Measurements from ENCODE around the gene SLC41A2. TPM values are rescaled to one million over a fixed set of nuclear protein-coding genes. Genes with fewer than 3 reads are reported as not detected.

Gene SLC41A2
- total and polyA plus RNA-seq, 4 donors: 7.7 to 235 (median 25.2) TPM

DNA sequence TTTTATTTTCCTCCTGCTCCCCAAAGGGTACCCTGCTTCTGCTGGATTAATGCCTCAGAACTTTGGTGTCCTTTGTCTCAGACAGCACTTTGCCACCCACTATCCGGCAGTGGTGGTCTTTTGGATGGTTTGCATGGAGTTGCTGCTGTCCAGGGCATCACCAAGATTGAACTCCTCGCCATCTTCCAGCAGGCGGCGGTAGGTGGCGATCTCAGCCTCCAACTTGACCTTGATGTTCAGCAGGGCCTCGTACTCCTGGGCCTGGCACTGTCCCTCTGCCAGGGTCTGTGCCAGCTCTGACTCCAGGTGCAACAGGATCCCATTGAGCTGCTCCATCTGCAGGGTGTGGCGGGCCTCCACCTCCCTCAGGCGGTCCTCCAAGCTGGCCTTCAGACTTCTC is 18.6 kb upstream of the SLC41A2 start:
- Histone ChIP-seq H3K27ac (ENCODE audit: low read depth in 1 of 2, low read length in 2 of 2) (no peak overlapping the region), H3K4me1 (ENCODE audit: control insufficient read depth in 4 of 4, insufficient read depth in 4 of 4, low read length in 3 of 4) (no peaks in the 10 kb centered on the region), H3K9me3 (ENCODE audit: control insufficient read depth in 4 of 4, low read length in 3 of 4) (no peaks in the 10 kb centered on the region), H3K9ac (ENCODE audit: low read depth in 1 of 2, low read length in 2 of 2) (no peak overlapping the region), H3K36me3 (ENCODE audit: control insufficient read depth in 4 of 4, insufficient read depth in 3 of 4, low read depth in 1 of 4, low read length in 3 of 4) (no peaks in the 10 kb centered on the region), H3K4me3 (ENCODE audit: low read depth in 1 of 3, low read length in 3 of 3) (no peak overlapping the region), H3K27me3 (ENCODE audit: control insufficient read depth in 4 of 4, insufficient read depth in 4 of 4, low read length in 3 of 4) (no peaks in the 10 kb centered on the region)
- WGBS: 85% methylated on average over 8 of the region's 8 CpGs
- no peak for DNase-seq (ENCODE audit: low spot score)
- TF ChIP-seq HNF4G (IDR thresholded peaks at IDR 0.05) (no peak), NR2F2 (IDR thresholded peaks at IDR 0.05) (no peak), HNF4A (conservative IDR thresholded peaks at IDR 0.05) (no peak), RAD21 (IDR thresholded peaks at IDR 0.05) (no peak), YY1 (IDR thresholded peaks at IDR 0.05) (no peak), SP1 (IDR thresholded peaks at IDR 0.05) (no peak), GABPA (IDR thresholded peaks at IDR 0.05 in 1 of 2, conservative IDR thresholded peaks at IDR 0.05 in 1 of 2) (no peak)
- TF ChIP-seq, protein P1, sequence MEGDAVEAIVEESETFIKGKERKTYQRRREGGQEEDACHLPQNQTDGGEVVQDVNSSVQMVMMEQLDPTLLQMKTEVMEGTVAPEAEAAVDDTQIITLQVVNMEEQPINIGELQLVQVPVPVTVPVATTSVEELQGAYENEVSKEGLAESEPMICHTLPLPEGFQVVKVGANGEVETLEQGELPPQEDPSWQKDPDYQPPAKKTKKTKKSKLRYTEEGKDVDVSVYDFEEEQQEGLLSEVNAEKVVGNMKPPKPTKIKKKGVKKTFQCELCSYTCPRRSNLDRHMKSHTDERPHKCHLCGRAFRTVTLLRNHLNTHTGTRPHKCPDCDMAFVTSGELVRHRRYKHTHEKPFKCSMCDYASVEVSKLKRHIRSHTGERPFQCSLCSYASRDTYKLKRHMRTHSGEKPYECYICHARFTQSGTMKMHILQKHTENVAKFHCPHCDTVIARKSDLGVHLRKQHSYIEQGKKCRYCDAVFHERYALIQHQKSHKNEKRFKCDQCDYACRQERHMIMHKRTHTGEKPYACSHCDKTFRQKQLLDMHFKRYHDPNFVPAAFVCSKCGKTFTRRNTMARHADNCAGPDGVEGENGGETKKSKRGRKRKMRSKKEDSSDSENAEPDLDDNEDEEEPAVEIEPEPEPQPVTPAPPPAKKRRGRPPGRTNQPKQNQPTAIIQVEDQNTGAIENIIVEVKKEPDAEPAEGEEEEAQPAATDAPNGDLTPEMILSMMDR (IDR thresholded peaks at IDR 0.05; ENCODE audit: low read depth, low read length, missing input control): no peak
- TF ChIP-seq, protein P2, sequence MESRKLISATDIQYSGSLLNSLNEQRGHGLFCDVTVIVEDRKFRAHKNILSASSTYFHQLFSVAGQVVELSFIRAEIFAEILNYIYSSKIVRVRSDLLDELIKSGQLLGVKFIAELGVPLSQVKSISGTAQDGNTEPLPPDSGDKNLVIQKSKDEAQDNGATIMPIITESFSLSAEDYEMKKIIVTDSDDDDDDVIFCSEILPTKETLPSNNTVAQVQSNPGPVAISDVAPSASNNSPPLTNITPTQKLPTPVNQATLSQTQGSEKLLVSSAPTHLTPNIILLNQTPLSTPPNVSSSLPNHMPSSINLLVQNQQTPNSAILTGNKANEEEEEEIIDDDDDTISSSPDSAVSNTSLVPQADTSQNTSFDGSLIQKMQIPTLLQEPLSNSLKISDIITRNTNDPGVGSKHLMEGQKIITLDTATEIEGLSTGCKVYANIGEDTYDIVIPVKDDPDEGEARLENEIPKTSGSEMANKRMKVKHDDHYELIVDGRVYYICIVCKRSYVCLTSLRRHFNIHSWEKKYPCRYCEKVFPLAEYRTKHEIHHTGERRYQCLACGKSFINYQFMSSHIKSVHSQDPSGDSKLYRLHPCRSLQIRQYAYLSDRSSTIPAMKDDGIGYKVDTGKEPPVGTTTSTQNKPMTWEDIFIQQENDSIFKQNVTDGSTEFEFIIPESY (IDR thresholded peaks at IDR 0.05): no peak
- TF ChIP-seq, protein P3, sequence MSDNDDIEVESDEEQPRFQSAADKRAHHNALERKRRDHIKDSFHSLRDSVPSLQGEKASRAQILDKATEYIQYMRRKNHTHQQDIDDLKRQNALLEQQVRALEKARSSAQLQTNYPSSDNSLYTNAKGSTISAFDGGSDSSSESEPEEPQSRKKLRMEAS (IDR thresholded peaks at IDR 0.05): no peak

DNA sequence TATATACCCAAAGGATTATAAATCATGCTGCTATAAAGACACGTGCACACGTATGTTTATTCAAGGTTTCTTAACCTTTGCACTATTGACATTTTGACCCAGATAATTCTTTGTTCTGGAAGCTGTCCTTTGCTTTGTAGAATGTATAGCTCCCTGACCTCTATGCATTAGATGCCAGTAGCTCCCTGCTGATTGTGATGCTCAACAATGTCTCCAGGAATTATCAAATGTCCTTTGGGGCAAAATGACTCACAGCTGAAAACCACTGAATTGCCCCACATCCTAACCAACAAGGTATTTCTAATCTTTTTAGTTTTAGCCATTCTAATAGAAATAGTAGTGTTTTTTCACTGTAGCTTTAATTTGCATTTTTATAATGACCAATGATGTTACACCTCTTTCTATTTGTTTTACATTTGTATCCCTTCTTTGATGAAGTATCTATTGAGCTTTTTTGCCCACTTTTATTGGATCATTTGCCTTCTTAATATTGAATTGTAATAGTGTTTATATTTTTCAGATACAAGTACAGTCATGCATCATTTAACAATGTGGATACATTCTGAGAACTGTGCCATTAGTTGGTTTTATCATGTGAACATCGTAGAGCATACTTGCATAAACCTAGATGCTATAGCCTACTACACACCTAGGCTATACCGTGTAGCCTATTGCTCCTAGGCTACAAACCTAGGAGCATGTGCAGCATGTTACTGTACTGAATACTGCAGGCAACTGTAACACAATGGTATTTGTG is 17.7 kb upstream of the SLC41A2 start:
- Histone ChIP-seq H3K27ac (ENCODE audit: low read depth in 1 of 2, low read length in 2 of 2) (no peak overlapping the region), H3K4me1 (ENCODE audit: control insufficient read depth in 4 of 4, insufficient read depth in 4 of 4, low read length in 3 of 4) (no peaks in the 10 kb centered on the region), H3K9me3 (ENCODE audit: control insufficient read depth in 4 of 4, low read length in 3 of 4) (no peaks in the 10 kb centered on the region), H3K9ac (ENCODE audit: low read depth in 1 of 2, low read length in 2 of 2) (no peak overlapping the region), H3K27me3 (ENCODE audit: control insufficient read depth in 4 of 4, insufficient read depth in 4 of 4, low read length in 3 of 4) (no peaks in the 10 kb centered on the region), H3K4me3 (ENCODE audit: low read depth in 1 of 3, low read length in 3 of 3) (no peak overlapping the region), H3K36me3 (ENCODE audit: control insufficient read depth in 4 of 4, insufficient read depth in 3 of 4, low read depth in 1 of 4, low read length in 3 of 4) (no peaks in the 10 kb centered on the region)
- TF ChIP-seq TAF1 (conservative IDR thresholded peaks at IDR 0.05): no peak
- TF ChIP-seq, protein P2 (IDR thresholded peaks at IDR 0.05): no peak
- no peak for TF ChIP-seq NR2F2 (IDR thresholded peaks at IDR 0.05)
- no peak for TF ChIP-seq SP1 (IDR thresholded peaks at IDR 0.05)
- TF ChIP-seq HNF4A (conservative IDR thresholded peaks at IDR 0.05): no peak
- no peak for DNase-seq (ENCODE audit: low spot score)
- WGBS: 65% methylated on average over 4 of the region's 4 CpGs
